ENCODE measurements around the gene LINC00305.

Gene LINC00305

GRCh38 chr18:64148988-64149387 is at the start of gene LINC00305:
LINC00305 (minus strand) TSS chr18:64149088.
- DNase-seq (ENCODE audit: low read depth in 3 of 3, low spot score in 1 of 3): no peak

- DNase-seq (ENCODE audit: low read depth in 3 of 3, low spot score in 1 of 3): no peak
These were observed 42.2 kb upstream of the LINC00305 start for GRCh38 chr18:64191069-64191468.

- no peak for DNase-seq (ENCODE audit: low read depth in 3 of 3, low spot score in 1 of 3)
These were observed 37.1 kb upstream of the LINC00305 start for GRCh38 chr18:64185987-64186386.

- no peak for DNase-seq (ENCODE audit: low read depth in 3 of 3, low spot score in 1 of 3)
These were observed 34.8 kb upstream of the LINC00305 start for GRCh38 chr18:64183665-64184064.

GRCh38 chr18:64180617-64181016 is 31.7 kb upstream of the LINC00305 start:
- no peak for DNase-seq (ENCODE audit: low read depth in 3 of 3, low spot score in 1 of 3)

GRCh38 chr18:64180171-64180570 is 31.3 kb upstream of the LINC00305 start:
- DNase-seq (ENCODE audit: low read depth in 3 of 3, low spot score in 1 of 3): no peak

- no peak for DNase-seq (ENCODE audit: low read depth in 3 of 3, low spot score in 1 of 3)
These were observed 30.7 kb upstream of the LINC00305 start for GRCh38 chr18:64179556-64180080.

- no peak for DNase-seq (ENCODE audit: low read depth in 3 of 3, low spot score in 1 of 3)
These were observed 30.0 kb upstream of the LINC00305 start for GRCh38 chr18:64178860-64179259.

GRCh38 chr18:64175432-64175831 is 26.5 kb upstream of the LINC00305 start:
- DNase-seq (ENCODE audit: low read depth in 3 of 3, low spot score in 1 of 3): no peak

GRCh38 chr18:64171576-64171975 is 22.7 kb upstream of the LINC00305 start:
- DNase-seq (ENCODE audit: low read depth in 3 of 3, low spot score in 1 of 3): no peak

- no peak for DNase-seq (ENCODE audit: low read depth in 3 of 3, low spot score in 1 of 3)
These were observed 18.6 kb upstream of the LINC00305 start for GRCh38 chr18:64167408-64167925.

GRCh38 chr18:64165906-64166305 is 17.0 kb upstream of the LINC00305 start:
- no peak for DNase-seq (ENCODE audit: low read depth in 3 of 3, low spot score in 1 of 3)

GRCh38 chr18:64164883-64165282 is 16.0 kb upstream of the LINC00305 start:
- no peak for DNase-seq (ENCODE audit: low read depth in 3 of 3, low spot score in 1 of 3)

- no peak for DNase-seq (ENCODE audit: low read depth in 3 of 3, low spot score in 1 of 3)
These were observed 1.1 kb upstream of the LINC00305 start for GRCh38 chr18:64149916-64150438.

- no peak for DNase-seq (ENCODE audit: low read depth in 3 of 3, low spot score in 1 of 3)
These were observed 6.0 kb downstream of the LINC00305 start for GRCh38 chr18:64142904-64143303.

GRCh38 chr18:64137914-64138313 is 11.0 kb downstream of the LINC00305 start:
- DNase-seq (ENCODE audit: low read depth in 3 of 3, low spot score in 1 of 3): no peak

- no peak for DNase-seq (ENCODE audit: low read depth in 3 of 3, low spot score in 1 of 3)
These were observed 14.7 kb downstream of the LINC00305 start for GRCh38 chr18:64134044-64134747.

GRCh38 chr18:64132871-64133270 is 16.0 kb downstream of the LINC00305 start:
- DNase-seq (ENCODE audit: low read depth in 3 of 3, low spot score in 1 of 3): no peak

- DNase-seq (ENCODE audit: low read depth in 3 of 3, low spot score in 1 of 3): no peak
These were observed 17.6 kb downstream of the LINC00305 start for GRCh38 chr18:64131314-64131713.

GRCh38 chr18:64127172-64127571 is 21.7 kb downstream of the LINC00305 start:
- no peak for DNase-seq (ENCODE audit: low read depth in 3 of 3, low spot score in 1 of 3)

GRCh38 chr18:64119916-64120315 is 29.0 kb downstream of the LINC00305 start:
- no peak for DNase-seq (ENCODE audit: low read depth in 3 of 3, low spot score in 1 of 3)

GRCh38 chr18:64118406-64118805 is 30.5 kb downstream of the LINC00305 start:
- DNase-seq (ENCODE audit: low read depth in 3 of 3, low spot score in 1 of 3): no peak
